GM21360 (cell line): ENCODE data around the gene MGAT4A.

Experiments
- ATAC-seq: cut with Tn5 transposase; IDR thresholded peaks from one replicate; pipeline ENCODE4 v1.9.1; 2021; ENCODE audit warnings: mild to moderate bottlenecking, moderate library complexity; ENCODE audit not compliant: unreplicated experiment

Gene MGAT4A

GRCh38 chr2:98579926-98580325 is 151.0 kb downstream of the MGAT4A start:
- no peak for ATAC-seq

- no peak for ATAC-seq
These were observed 152.7 kb downstream of the MGAT4A start for GRCh38 chr2:98578231-98578630.

- no peak for ATAC-seq
These were observed 153.6 kb downstream of the MGAT4A start for GRCh38 chr2:98577313-98577712.

GRCh38 chr2:98576666-98577312 is 154.1 kb downstream of the MGAT4A start:
- no peak for ATAC-seq

GRCh38 chr2:98573426-98573825 is 157.5 kb downstream of the MGAT4A start:
- no peak for ATAC-seq

- ATAC-seq = no peak
These were observed 158.3 kb downstream of the MGAT4A start for GRCh38 chr2:98572676-98573075.

- no peak for ATAC-seq
These were observed 158.7 kb downstream of the MGAT4A start for GRCh38 chr2:98572211-98572610.

GRCh38 chr2:98571796-98572195 is 159.1 kb downstream of the MGAT4A start:
- no peak for ATAC-seq

- no peak for ATAC-seq
These were observed 159.7 kb downstream of the MGAT4A start for GRCh38 chr2:98571121-98571701.

- no peak for ATAC-seq
These were observed 160.6 kb downstream of the MGAT4A start for GRCh38 chr2:98570356-98570755.

- ATAC-seq = no peak
These were observed 161.0 kb downstream of the MGAT4A start for GRCh38 chr2:98569915-98570314.

GRCh38 chr2:98569197-98569793 is 161.6 kb downstream of the MGAT4A start:
- no peak for ATAC-seq
